ENCODE data around the gene NELL1. TPM values are rescaled to one million over a fixed set of nuclear protein-coding genes. Genes with fewer than 3 reads are reported as not detected.

NELL1 gene
- polyA plus RNA-seq, 2 of the 4 experiments (the other 2 are of a cell fraction), result not detected

DNA sequence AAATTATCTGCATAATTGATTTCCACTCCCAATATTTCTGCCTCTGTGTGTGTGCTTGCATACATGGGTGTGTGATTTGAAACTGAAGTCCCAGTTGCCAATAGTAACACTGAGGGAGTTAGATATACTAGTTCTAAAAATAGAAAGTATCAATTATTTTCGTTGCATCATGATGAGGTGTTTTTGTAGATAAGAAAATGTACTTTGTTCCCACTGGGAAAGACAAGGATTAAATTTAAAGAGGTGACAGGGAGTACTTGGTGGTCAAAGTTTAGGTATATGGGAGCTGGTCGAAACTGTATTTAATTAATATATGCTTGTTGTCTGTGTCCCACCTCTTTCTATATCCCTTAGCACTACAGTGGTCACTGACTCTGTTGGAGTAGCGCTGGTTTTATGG lies 444.5 kb downstream of the NELL1 start:
- no peaks in the 10 kb centered on the region for H3K9me3 ChIP-seq

DNA sequence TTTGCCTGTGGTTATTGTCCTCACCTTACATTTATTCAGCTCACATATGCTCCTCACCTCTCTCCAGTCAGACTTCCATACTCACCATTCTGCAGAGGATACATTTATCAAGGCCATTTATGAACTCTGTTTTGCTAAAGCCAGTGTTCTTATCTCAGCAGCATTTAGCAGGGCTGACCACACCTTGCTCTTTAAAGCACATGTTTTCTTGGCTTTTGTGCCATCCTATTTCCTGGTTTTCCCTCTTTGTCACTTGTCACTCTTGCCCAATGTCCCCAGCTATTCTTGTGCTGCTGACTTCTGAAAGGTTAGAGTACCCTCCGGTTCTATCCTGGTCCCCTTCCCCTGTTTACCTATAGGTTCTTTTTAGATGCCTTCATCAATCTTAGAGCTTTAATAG lies 446.6 kb downstream of the NELL1 start:
- Histone ChIP-seq H3K4me1 (no peaks in the 10 kb centered on the region), H3K4me3 (no peak overlapping the region), H3K27ac (no peak overlapping the region), H3K9me3 (no peaks in the 10 kb centered on the region), H3K4me2 (no peak overlapping the region)
- ChIA-PET POLR2A (no interaction called here), CTCF (no interaction called here)
- FAIRE-seq, result no peak
- DNase-seq (ENCODE audit: low read depth in 1 of 2, low spot score in 1 of 2), result no peak
- no peak for ATAC-seq
- TF ChIP-seq, protein P1, sequence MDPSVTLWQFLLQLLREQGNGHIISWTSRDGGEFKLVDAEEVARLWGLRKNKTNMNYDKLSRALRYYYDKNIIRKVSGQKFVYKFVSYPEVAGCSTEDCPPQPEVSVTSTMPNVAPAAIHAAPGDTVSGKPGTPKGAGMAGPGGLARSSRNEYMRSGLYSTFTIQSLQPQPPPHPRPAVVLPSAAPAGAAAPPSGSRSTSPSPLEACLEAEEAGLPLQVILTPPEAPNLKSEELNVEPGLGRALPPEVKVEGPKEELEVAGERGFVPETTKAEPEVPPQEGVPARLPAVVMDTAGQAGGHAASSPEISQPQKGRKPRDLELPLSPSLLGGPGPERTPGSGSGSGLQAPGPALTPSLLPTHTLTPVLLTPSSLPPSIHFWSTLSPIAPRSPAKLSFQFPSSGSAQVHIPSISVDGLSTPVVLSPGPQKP (IDR thresholded peaks at IDR 0.05; ENCODE audit: low read depth, low read length), result no peak
- TF ChIP-seq KDM5A (IDR thresholded peaks at IDR 0.05) (no peak), CHD4 (IDR thresholded peaks at IDR 0.05; ENCODE audit: borderline replicate concordance) (no peak), RFX5 (IDR thresholded peaks at IDR 0.05) (no peak), FOXS1 (CRISPR knock-in tag; IDR thresholded peaks at IDR 0.05) (no peak), NPAS2 (CRISPR knock-in tag; IDR thresholded peaks at IDR 0.05; ENCODE audit: borderline replicate concordance) (no peak), CEBPB (IDR thresholded peaks at IDR 0.05) (no peak), CBX8 (IDR thresholded peaks at IDR 0.05) (no peak), JUN (IDR thresholded peaks at IDR 0.05) (no peak), KDM1A (IDR thresholded peaks at IDR 0.05; ENCODE audit: low read depth) (no peak), EHF (CRISPR knock-in tag; IDR thresholded peaks at IDR 0.05) (no peak), RNF2 (IDR thresholded peaks at IDR 0.05; ENCODE audit: borderline replicate concordance, low read depth) (no peak), NR3C1 (IDR thresholded peaks at IDR 0.05) (no peak), HOXB5 (CRISPR knock-in tag; IDR thresholded peaks at IDR 0.05) (no peak), RCOR1 (IDR thresholded peaks at IDR 0.05; ENCODE audit: low read depth, low read length) (no peak)
- TF ChIP-seq, protein P2, sequence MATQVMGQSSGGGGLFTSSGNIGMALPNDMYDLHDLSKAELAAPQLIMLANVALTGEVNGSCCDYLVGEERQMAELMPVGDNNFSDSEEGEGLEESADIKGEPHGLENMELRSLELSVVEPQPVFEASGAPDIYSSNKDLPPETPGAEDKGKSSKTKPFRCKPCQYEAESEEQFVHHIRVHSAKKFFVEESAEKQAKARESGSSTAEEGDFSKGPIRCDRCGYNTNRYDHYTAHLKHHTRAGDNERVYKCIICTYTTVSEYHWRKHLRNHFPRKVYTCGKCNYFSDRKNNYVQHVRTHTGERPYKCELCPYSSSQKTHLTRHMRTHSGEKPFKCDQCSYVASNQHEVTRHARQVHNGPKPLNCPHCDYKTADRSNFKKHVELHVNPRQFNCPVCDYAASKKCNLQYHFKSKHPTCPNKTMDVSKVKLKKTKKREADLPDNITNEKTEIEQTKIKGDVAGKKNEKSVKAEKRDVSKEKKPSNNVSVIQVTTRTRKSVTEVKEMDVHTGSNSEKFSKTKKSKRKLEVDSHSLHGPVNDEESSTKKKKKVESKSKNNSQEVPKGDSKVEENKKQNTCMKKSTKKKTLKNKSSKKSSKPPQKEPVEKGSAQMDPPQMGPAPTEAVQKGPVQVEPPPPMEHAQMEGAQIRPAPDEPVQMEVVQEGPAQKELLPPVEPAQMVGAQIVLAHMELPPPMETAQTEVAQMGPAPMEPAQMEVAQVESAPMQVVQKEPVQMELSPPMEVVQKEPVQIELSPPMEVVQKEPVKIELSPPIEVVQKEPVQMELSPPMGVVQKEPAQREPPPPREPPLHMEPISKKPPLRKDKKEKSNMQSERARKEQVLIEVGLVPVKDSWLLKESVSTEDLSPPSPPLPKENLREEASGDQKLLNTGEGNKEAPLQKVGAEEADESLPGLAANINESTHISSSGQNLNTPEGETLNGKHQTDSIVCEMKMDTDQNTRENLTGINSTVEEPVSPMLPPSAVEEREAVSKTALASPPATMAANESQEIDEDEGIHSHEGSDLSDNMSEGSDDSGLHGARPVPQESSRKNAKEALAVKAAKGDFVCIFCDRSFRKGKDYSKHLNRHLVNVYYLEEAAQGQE (IDR thresholded peaks at IDR 0.05), result no peak
- TF ChIP-seq, protein P3, sequence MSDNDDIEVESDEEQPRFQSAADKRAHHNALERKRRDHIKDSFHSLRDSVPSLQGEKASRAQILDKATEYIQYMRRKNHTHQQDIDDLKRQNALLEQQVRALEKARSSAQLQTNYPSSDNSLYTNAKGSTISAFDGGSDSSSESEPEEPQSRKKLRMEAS (IDR thresholded peaks at IDR 0.05), result no peak
- 64% methylated on average over 1 of the region's 1 CpG for WGBS (ENCODE audit: missing lambda C conversion rate)

More for the DNA sequence above, 444.5 kb downstream of the NELL1 start:
- Histone ChIP-seq H3K27ac (no peak overlapping the region), H3K4me3 (no peak overlapping the region), H3K4me2 (no peak overlapping the region), H3K4me1 (no peaks in the 10 kb centered on the region)
- DNase-seq (ENCODE audit: low read depth in 1 of 2, low spot score in 1 of 2), result no peak
- 3% methylated on average over 3 of the region's 3 CpGs for WGBS (ENCODE audit: missing lambda C conversion rate)
- TF ChIP-seq, protein P4, sequence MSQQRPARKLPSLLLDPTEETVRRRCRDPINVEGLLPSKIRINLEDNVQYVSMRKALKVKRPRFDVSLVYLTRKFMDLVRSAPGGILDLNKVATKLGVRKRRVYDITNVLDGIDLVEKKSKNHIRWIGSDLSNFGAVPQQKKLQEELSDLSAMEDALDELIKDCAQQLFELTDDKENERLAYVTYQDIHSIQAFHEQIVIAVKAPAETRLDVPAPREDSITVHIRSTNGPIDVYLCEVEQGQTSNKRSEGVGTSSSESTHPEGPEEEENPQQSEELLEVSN (IDR thresholded peaks at IDR 0.05; ENCODE audit: borderline replicate concordance, low read depth), result no peak
- no peak for TF ChIP-seq POLR2A (IDR thresholded peaks at IDR 0.05; ENCODE audit: low read length)
- TF ChIP-seq KDM5A (IDR thresholded peaks at IDR 0.05), result no peak
- TF ChIP-seq, protein P5, sequence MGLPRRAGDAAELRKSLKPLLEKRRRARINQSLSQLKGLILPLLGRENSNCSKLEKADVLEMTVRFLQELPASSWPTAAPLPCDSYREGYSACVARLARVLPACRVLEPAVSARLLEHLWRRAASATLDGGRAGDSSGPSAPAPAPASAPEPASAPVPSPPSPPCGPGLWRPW (IDR thresholded peaks at IDR 0.05), result no peak
- TF ChIP-seq, protein P6, sequence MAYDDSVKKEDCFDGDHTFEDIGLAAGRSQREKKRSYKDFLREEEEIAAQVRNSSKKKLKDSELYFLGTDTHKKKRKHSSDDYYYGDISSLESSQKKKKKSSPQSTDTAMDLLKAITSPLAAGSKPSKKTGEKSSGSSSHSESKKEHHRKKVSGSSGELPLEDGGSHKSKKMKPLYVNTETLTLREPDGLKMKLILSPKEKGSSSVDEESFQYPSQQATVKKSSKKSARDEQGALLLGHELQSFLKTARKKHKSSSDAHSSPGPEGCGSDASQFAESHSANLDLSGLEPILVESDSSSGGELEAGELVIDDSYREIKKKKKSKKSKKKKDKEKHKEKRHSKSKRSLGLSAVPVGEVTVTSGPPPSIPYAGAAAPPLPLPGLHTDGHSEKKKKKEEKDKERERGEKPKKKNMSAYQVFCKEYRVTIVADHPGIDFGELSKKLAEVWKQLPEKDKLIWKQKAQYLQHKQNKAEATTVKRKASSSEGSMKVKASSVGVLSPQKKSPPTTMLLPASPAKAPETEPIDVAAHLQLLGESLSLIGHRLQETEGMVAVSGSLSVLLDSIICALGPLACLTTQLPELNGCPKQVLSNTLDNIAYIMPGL (CRISPR knock-in tag; IDR thresholded peaks at IDR 0.05; ENCODE audit: borderline replicate concordance), result no peak
- TF ChIP-seq HOXA7 (CRISPR knock-in tag; IDR thresholded peaks at IDR 0.05), result no peak
- no peak for TF ChIP-seq GATA3 (IDR thresholded peaks at IDR 0.05; ENCODE audit: borderline replicate concordance)
- TF ChIP-seq JUN (IDR thresholded peaks at IDR 0.05), result no peak
- TF ChIP-seq ZSCAN20 (CRISPR knock-in tag; IDR thresholded peaks at IDR 0.05), result no peak
- no peak for TF ChIP-seq TFCP2L1 (CRISPR knock-in tag; IDR thresholded peaks at IDR 0.05)
- FAIRE-seq, result no peak
- ChIA-PET CTCF (no interaction called here), POLR2A (no interaction called here)
- ATAC-seq, result no peak

All from A549 (cell line).